Lower leg skin (tissue), 4 donors: ENCODE results near the gene SSR4. TPM values are rescaled to one million over a fixed set of nuclear protein-coding genes. Genes with fewer than 3 reads are reported as not detected.

ENCODE experiments used
- DNase-seq, 2 donors: peaks; one replicate each; pipeline ENCODE4 v3.0.0-alpha.2; 2019; ENCODE audit warnings: low spot score in 2 of 2
- H3K4me3 ChIP-seq: fragments of 200-600 bp; sonication (generic); 2 replicates; pipeline ENCODE4 v1.5.1; 2017; ENCODE audit warnings: mild to moderate bottlenecking, low read depth; ENCODE audit not compliant: poor library complexity, severe bottlenecking
- POLR2A ChIP-seq, 2 donors: fragments of 450-650 bp; IDR thresholded peaks; one replicate each; pipeline ENCODE4 v1.6.1; 2016 to 2017; ENCODE audit warnings: antibody characterized with exemption in 2 of 2, mild to moderate bottlenecking in 1 of 2, moderate library complexity in 1 of 2
- WGBS, 2 donors: methylation state at CpG; one replicate each; pipeline ENCODE4 v1.1.5; 2018; 5-methylcytosine and 5-hydroxymethylcytosine counted together
- intact Hi-C: fragments of 100-400 bp; cut with DNase I; formaldehyde crosslinking; loops from one replicate; pipeline ENCODE4 v1.15.0; 2023; ENCODE audit warnings: low total_unique reads
- total RNA-seq, 4 donors: library from RNA; depleted of rRNA; stranded (reverse); fragments of >200 nt; gene quantifications; one replicate each; pipeline ENCODE4 v1.1.0, GENCODE V29; 2016
- TF ChIP-seq, protein P1 (sequence below), 3 donors: fragments of 450-650 bp; IDR thresholded peaks; one replicate each; pipeline ENCODE4 v1.5.1; 2016; ENCODE audit warnings: antibody characterized with exemption in 3 of 3, mild to moderate bottlenecking in 3 of 3, moderate library complexity in 2 of 3

Gene SSR4
- total RNA-seq, 4 donors from 2014 or later = 90.2 to 169 (median 156) TPM

DNA sequence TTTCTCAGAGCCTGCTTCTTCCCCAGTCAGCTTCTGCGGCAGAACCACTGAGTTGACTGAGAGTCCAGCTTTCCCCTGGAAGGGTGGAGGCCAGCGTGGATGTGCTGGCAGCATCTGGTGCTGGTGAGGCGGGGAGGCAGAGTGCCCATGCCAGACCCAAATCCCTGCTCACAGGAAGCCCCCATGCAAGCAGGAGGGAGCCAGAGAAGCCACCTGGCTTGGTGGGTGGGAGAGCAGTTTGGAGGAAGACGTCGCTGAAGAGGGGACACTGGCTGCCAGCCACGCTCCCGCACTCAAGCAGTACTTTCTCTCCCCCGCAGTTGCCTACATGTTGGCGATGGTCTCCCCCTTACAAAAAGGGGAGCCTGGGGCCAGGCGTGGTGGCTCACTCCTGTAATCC lies 29.9 kb downstream of the SSR4 start:
- intact Hi-C loops = no loop called here
- 87 to 90% methylated on average over 4 to 10 of the region's 10 CpGs for WGBS, 2 donors

DNA sequence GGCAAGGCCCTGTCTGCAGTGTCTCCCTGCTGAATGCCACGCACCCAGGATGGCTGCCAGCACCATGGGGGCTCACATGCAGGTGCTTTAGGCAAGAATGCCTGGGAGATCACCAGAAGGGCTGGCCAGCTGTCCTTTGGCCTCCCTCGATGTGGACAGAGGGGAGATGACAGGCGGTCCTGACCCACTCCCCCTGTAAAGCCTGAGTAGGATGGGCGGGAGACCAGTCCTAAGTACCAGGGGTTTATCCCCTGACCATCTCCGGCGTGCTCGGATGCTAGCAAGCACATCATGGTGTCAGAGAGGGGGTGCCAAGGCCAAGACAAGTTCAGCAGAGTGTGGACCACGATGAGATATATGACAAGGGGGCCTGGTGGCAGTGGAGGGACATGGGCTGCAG lies 30.6 kb downstream of the SSR4 start:
- intact Hi-C loops = no loop called here
- no peak for DNase-seq
- no peak overlapping the region for H3K4me3 ChIP-seq
- no peak for TF ChIP-seq POLR2A (IDR thresholded peaks at IDR 0.05)
- WGBS, 2 donors = 86 to 100% methylated on average over 1 to 8 of the region's 8 CpGs

More for the DNA sequence above, 29.9 kb downstream of the SSR4 start:
- TF ChIP-seq, protein P1, sequence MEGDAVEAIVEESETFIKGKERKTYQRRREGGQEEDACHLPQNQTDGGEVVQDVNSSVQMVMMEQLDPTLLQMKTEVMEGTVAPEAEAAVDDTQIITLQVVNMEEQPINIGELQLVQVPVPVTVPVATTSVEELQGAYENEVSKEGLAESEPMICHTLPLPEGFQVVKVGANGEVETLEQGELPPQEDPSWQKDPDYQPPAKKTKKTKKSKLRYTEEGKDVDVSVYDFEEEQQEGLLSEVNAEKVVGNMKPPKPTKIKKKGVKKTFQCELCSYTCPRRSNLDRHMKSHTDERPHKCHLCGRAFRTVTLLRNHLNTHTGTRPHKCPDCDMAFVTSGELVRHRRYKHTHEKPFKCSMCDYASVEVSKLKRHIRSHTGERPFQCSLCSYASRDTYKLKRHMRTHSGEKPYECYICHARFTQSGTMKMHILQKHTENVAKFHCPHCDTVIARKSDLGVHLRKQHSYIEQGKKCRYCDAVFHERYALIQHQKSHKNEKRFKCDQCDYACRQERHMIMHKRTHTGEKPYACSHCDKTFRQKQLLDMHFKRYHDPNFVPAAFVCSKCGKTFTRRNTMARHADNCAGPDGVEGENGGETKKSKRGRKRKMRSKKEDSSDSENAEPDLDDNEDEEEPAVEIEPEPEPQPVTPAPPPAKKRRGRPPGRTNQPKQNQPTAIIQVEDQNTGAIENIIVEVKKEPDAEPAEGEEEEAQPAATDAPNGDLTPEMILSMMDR (IDR thresholded peaks at IDR 0.05) = no peak
- no peak for TF ChIP-seq POLR2A (IDR thresholded peaks at IDR 0.05)
- DNase-seq = no peak
- H3K4me3 ChIP-seq = no peak overlapping the region

DNA sequence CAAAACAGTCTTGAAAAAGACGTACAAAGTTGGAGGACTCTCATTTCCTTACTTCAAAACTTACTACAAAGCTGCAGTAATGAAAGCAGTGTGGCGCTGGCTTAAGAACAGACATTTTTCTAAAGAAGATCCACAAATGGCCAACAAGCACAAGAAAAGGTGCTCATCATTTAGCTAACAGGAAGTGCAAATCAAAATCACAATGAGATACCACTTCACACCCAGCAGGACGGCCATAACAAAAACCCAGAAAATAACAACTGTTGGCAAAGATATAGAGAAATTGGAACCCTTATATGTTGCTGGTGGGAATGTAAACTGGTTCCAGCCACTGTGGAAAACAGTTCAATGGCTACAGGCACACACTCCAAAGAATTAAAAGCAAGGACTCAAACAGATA lies 32.5 kb downstream of the SSR4 start:
- TF ChIP-seq, protein P1 (IDR thresholded peaks at IDR 0.05) = no peak
- no peak for TF ChIP-seq POLR2A (IDR thresholded peaks at IDR 0.05)
- intact Hi-C loops = no loop called here
- no peak for DNase-seq
- WGBS, 2 donors = 78 to 85% methylated on average over 3 of the region's 3 CpGs
- H3K4me3 ChIP-seq = no peak overlapping the region

DNA sequence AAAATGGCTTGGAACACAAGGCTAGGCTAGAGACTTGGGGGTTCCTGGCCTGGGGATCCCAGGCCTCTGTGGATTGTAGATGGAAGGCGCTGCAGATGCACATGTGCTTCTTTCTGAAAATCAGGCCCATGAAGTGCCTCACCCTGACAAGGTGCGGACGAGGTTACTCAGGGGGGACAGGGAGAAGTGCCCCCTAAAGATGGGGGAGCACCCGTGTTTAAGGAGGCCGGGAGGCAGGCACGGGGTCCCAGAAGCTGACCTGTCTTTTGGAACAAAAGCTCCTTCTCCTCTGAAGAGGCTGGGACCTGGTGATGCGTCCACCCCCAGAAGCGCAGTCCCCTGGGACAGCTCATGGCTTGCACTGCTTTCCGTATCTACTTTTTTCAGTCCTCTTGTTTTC lies 33.4 kb downstream of the SSR4 start:
- 82 to 96% methylated on average over 9 of the region's 9 CpGs for WGBS, 2 donors
- H3K4me3 ChIP-seq = no peak overlapping the region
- intact Hi-C loops = no loop called here
- no peak for TF ChIP-seq POLR2A (IDR thresholded peaks at IDR 0.05)
- TF ChIP-seq, protein P1 (IDR thresholded peaks at IDR 0.05) = no peak
- DNase-seq = no peak

DNA sequence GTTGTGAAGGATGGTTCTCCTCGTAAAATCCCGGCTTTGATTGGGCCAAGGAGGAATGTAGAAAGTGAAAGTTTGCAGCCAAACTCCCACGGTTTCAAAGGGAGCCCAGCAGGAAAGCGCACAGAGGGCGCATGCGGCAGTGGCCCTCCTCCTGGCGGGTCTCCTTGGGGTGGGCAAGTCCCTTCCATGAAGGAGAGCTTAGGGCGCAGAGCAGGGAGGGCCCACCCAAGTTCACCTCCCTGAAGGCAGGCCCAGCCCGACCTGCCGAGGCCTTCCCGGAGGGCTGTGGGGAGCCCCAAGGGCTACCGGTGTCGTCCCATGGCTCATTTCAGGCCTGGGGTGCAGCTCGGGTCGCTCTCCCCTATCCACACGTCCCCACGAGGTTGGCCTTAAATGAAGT lies 33.8 kb downstream of the SSR4 start:
- TF ChIP-seq POLR2A (IDR thresholded peaks at IDR 0.05) = no peak
- TF ChIP-seq, protein P1 (IDR thresholded peaks at IDR 0.05) = no peak
- DNase-seq = no peak
- intact Hi-C loops = no loop called here
- no peak overlapping the region for H3K4me3 ChIP-seq
- WGBS, 2 donors = 38 to 44% methylated on average over 5 to 17 of the region's 17 CpGs

DNA sequence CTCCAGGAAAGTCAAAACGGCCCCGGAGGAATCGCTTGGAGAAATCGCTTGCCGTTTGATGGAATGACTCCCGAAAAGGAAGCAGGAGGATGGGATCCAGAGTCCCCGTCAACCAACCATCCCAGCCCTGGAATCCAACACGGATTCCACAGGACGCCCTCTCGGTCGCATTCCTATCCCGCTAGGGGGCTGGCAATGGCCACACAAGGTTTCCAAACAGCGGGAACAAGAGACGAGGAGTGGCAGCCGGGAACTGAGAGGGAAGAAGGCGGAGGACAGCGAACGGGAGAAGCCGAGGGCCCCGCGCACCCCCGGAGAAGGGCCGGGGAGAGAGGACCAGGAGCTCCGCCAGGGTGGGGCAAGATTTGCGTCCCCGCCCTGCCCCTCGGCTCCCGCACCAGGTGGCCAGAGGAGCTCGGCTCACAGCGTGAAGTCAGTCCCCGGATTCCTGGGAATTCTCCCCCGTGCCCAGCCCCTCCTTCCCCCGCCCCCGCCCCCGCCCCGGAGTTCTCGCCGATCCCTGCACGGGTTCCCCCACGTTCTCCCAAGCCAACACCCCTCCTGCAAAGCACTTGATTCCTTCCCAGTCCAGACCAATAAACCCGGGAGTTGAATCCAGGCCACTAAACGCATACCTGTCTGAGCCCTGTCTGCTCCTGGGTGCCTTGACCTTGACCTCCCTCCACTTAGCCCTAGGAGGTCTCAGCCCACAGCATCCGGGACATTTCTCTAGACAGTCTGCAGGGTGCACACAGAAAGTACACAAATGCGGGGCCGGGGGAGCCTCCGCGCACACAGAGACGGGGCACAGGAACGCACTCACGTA lies 34.5 kb downstream of the SSR4 start:
- DNase-seq = no peak
- TF ChIP-seq, protein P1 (IDR thresholded peaks at IDR 0.05) = no peak
- no peak for TF ChIP-seq POLR2A (IDR thresholded peaks at IDR 0.05)
- WGBS, 2 donors = 29 to 41% methylated on average over 13 to 50 of the region's 50 CpGs
- no peak overlapping the region for H3K4me3 ChIP-seq
- intact Hi-C loops = no loop called here
